ENCODE measurements around the gene MTCL1. TPM values are rescaled to one million over a fixed set of nuclear protein-coding genes. Genes with fewer than 3 reads are reported as not detected.

The MTCL1 gene
- total and polyA plus RNA-seq, 9 of the 15 experiments (the other 6 are each of a cell fraction or from before 2014, with no cell fraction given), result 0.21 to 7.4 (median 3.7) TPM

- ATAC-seq (peak; percentile 64), FAIRE-seq (peak; percentile 84), DNase-seq (ENCODE audit: extremely low read depth in 1 of 4, low spot score in 3 of 4) (peak in 1 of 4 experiments; percentile 50)
- ChIA-PET POLR2A (interaction anchor here (0.5 to 0.9 kb wide), 4 partner anchors 8 to 121 kb away, joined by 3 to 4 read pairs (median 3); no protein-coding TSS in a partner anchor), CTCF (ENCODE audit: low intra/inter-chr PET ratio) (no interaction called here)
- Histone ChIP-seq H2AFZ (ENCODE audit: low read depth, low read length) (peak overlapping the region; percentile 71), H3K4me1 (replicated peaks in 1 of 2; ENCODE audit: control insufficient read depth in 2 of 2, insufficient read depth in 2 of 2, low read length in 2 of 2) (peaks cover 8 to 10% of the 10 kb centered on the region in 2 experiments; a peak in 3 of 5 replicates), H3K79me2 (ENCODE audit: control insufficient read depth, insufficient read depth, low read length) (no peaks in the 10 kb centered on the region), H3K9me1 (ENCODE audit: control insufficient read depth, insufficient read depth, low read length) (no peaks in the 10 kb centered on the region), H3K36me3 (ENCODE audit: control insufficient read depth, insufficient read depth, low read length) (no peaks in the 10 kb centered on the region), H3K9me3 (replicated peaks; ENCODE audit: control insufficient read depth, insufficient read depth, low read depth, low read length) (no peaks in the 10 kb centered on the region), H4K20me1 (replicated peaks; ENCODE audit: control insufficient read depth, insufficient read depth, low read length) (no peaks in the 10 kb centered on the region), H3K4me3 (no peak overlapping the region), H3K9ac (ENCODE audit: insufficient read depth in 1 of 2, low read depth in 2 of 2, low read length in 2 of 2) (peak overlapping the region; percentile 8 to 17; a peak in 1 of 4 replicates), H3K27ac (ENCODE audit: extremely low read depth, low read depth, low read length) (no peak overlapping the region), H3K27me3 (ENCODE audit: control insufficient read depth in 2 of 2, insufficient read depth in 2 of 2, low read length in 2 of 2) (peaks cover 0 to 9% of the 10 kb centered on the region in 2 experiments; a peak in 2 of 5 replicates), H3K4me2 (ENCODE audit: insufficient read depth, low read length) (peak overlapping the region; percentile 75)
- WGBS (ENCODE audit: insufficient coverage, low coverage, missing lambda C conversion rate), result 2% methylated on average over 7 of the region's 7 CpGs
- BruUV-seq (replicated peaks), result no TSS peak
- intact Hi-C loops (cut with micrococcal nuclease) (no loop called here), in situ Hi-C loops (cut with MboI) (no loop called here)
- TF ChIP-seq MGA (IDR thresholded peaks at IDR 0.05) (peak; percentile 41), ZHX1 (conservative IDR thresholded peaks at IDR 0.05; ENCODE audit: low read length) (no peak), HOMEZ (CRISPR knock-in tag; IDR thresholded peaks at IDR 0.05) (no peak), BHLHE40 (IDR thresholded peaks at IDR 0.05; ENCODE audit: low read length) (peak; percentile 85)
Observed at GRCh38 chr18:8874872-8875271, 169.5 kb downstream of the MTCL1 start.

Data from K562 (cell line).